ENCODE measurements around the gene TAF4B. TPM values are rescaled to one million over a fixed set of nuclear protein-coding genes. Genes with fewer than 3 reads are reported as not detected.
"Not testable (repeated sequence)": the region's sequence is repeated elsewhere in the genome, so short reads cannot be mapped to it uniquely, and the experiment has no call there.

Gene TAF4B, protein sequence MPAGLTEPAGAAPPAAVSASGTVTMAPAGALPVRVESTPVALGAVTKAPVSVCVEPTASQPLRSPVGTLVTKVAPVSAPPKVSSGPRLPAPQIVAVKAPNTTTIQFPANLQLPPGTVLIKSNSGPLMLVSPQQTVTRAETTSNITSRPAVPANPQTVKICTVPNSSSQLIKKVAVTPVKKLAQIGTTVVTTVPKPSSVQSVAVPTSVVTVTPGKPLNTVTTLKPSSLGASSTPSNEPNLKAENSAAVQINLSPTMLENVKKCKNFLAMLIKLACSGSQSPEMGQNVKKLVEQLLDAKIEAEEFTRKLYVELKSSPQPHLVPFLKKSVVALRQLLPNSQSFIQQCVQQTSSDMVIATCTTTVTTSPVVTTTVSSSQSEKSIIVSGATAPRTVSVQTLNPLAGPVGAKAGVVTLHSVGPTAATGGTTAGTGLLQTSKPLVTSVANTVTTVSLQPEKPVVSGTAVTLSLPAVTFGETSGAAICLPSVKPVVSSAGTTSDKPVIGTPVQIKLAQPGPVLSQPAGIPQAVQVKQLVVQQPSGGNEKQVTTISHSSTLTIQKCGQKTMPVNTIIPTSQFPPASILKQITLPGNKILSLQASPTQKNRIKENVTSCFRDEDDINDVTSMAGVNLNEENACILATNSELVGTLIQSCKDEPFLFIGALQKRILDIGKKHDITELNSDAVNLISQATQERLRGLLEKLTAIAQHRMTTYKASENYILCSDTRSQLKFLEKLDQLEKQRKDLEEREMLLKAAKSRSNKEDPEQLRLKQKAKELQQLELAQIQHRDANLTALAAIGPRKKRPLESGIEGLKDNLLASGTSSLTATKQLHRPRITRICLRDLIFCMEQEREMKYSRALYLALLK
- total RNA-seq, result 2.6 and 3.9 TPM in 2 replicates

- peak; percentile 92 for DNase-seq
Observed at GRCh38 chr18:26226229-26227050, at the start of gene TAF4B. TSS of gene TAF4B (plus strand) at chr18:26226445. CDS start at chr18:26226934, 489 bp downstream.

DNA sequence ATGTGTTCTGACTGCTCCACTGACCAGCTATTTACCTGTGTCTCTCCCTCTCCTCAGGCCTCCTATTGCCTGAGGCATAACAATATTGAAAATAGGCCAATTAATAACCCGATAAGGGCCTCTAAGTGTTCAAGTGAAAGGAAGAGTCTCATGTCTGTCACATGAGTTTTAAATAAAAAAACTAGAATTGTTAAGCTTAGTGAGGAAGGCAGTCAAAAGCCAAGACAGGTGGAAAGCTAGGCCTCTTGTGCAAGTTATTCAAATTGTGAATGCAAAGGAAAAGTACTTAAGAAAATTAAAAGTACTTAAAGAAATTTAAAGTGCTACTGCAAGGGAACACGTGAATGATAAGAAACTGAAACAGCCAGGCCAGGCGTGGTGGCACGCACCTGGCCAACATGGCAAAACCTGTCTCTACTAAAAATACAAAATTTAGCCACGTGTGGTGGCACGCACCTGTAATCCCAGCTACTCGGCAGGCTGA is 44.9 kb upstream of the TAF4B start:
- no peak for DNase-seq

- DNase-seq, result no peak
Observed at GRCh38 chr18:26183395-26184112, 42.7 kb upstream of the TAF4B start.

GRCh38 chr18:26185267-26185666 is 41.0 kb upstream of the TAF4B start:
- peak; percentile 3 for DNase-seq

DNA sequence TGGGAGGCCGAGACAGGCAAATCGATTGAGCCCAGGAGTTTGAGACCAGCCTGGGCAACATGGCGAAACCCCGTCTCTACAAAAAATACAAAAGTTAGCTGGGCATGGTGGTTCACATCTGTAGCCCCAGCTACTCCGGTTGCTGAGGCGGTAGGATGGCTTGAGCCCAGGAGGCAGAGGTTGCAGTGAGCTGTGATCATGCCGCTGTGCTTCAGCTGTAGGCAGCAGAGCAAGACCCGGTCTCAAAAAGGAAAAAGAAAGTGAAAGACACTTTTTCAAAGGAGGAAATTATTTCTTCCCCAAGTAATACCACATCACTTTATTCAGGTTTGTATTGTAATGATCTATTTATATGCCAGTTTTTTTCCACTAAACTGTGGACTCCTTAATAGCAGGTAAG is 35.7 kb upstream of the TAF4B start:
- no peak for DNase-seq

DNA sequence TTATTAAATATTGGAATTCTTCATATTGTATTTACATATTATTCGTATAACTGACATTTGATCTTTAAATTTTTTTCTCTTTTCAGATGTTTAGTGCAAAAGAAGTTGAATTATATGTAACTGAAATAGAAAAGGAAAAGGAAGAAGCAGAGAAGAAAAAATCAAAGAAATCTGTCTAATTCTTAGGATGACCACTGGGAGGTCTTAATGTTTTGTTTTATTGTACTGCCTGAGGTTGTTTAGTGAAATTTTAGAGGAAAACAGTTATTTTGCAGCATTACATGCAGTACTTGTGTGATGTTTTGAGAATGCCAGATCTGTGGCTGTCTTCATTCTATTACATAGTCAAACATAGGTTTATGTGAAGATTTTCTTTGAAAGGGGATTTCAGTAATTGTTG is 34.0 kb upstream of the TAF4B start:
- no peak for DNase-seq

- no peak for DNase-seq
Observed at GRCh38 chr18:26196605-26197004, 29.6 kb upstream of the TAF4B start.

- not testable (repeated sequence) for DNase-seq
Observed at GRCh38 chr18:26202001-26202400, 24.2 kb upstream of the TAF4B start.

GRCh38 chr18:26205318-26205717 is 20.9 kb upstream of the TAF4B start:
- DNase-seq, result no peak

DNA sequence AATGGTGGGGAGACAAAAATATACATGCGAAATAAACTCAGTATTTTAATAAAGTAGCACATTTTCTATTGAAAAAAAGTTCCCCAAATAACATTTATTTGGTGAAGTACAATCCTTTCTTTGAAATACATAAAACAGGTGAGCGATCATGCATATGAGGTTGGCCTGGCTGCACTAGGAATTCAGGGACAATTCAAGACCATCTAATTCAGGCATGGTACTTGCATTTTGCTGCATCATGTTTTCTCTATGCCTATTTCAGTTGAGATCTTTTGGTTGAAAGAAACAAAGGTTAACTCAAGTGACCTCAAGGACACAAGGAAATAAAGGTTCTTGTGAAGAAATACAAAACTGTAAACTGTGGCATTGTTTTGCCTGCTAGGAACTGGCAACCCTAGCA is 19.8 kb upstream of the TAF4B start:
- DNase-seq, result no peak

GRCh38 chr18:26207937-26208336 is 18.3 kb upstream of the TAF4B start:
- no peak for DNase-seq

DNA sequence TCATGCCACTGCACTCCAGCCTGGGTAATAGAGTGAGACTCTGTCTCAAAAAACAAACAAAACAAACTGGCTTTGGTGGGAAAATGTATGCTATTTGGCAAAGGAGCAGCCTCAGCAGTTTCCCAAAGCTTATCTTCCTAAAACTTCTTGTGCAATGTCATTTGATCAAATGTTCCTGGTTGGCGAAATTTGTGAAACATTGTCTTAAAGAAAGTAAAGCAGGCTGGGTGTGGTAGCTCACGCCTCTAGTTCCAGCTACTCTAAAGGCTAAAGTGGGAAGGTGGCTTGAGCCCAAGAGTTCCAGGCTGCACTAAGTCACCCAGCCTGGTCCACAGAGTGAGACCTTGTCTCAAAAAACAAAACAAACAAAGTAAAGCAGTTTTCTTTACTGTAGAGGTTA is 17.3 kb upstream of the TAF4B start:
- DNase-seq, result no peak

DNA sequence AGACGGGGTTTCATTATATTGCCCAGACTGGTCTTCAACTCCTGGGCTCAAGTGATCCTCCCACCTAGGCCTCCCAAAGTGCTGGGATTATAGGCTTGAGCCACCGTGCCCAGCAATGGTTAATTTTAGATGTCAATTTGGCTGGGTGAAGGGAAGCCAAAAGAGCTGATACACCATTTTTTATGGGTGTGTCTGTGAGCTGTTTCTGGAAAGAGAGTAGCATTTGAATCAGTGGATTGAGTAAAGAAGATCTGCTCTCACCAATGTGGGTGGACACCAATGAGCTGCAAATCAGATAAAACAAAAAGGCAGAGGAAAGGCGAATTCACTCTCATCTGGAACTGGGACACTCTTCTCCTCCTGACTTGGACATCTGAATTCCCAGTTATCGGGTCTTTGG is 16.1 kb upstream of the TAF4B start:
- no peak for DNase-seq

- DNase-seq, result no peak
Observed at GRCh38 chr18:26215247-26215970, 10.8 kb upstream of the TAF4B start.

- DNase-seq, result no peak
Observed at GRCh38 chr18:26225022-26225693, 1.1 kb upstream of the TAF4B start.

GRCh38 chr18:26225915-26226228 is 373 bp upstream of the TAF4B start:
- no peak for DNase-seq

DNA sequence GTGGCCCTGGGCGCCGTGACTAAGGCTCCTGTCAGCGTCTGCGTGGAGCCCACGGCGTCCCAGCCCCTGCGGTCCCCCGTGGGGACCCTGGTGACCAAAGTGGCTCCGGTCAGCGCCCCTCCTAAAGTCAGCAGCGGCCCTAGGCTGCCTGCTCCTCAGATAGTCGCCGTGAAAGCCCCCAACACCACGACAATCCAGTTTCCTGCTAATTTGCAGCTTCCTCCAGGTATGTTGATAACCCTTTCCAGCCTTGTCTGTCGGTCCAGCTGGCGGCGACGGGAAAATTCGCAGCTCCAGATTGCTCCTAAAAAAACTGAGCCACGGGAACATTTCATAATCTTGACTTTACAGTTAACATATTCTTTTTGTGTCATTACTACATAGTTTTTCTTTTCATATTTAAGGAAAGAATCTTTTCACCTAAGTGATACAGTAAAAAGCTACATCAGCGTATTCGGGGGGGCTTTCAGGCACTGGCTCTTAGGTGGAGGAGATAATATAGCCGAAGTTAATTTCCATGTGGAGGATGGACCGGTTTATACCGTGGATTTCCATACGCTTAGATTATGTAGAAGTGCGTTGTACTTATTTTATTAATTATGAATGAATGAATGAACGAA is 916 bp downstream of the TAF4B start:
- peak; percentile 24 for DNase-seq

- DNase-seq, result no peak
Observed at GRCh38 chr18:26228562-26229260, 2.5 kb downstream of the TAF4B start.

- DNase-seq, result no peak
Observed at GRCh38 chr18:26230497-26230896, 4.3 kb downstream of the TAF4B start.

DNA sequence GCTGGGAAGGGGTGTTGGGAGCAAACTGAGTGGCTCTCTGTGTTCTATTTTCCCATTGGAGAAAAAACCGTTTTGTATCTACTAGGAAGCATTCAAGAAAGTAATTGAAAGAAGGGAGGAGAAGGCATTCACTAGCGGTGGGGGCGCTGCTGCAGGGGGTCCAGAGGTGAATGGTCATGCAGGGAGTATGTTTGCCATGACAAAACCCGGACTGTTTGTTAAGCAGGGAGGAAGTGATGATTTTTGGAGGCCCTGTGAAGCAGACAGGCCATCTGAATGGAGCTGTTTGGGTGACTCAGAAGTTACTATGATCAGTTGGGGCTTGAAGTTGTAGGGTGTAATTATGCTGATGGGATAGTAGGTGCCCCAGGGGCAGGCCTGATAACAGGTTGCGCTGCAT is 7.0 kb downstream of the TAF4B start:
- DNase-seq, result no peak

Measured in dermis blood vessel endothelial cell (primary cell).